Psoas muscle (tissue), 8 donors: ENCODE results near the gene OR13C4. TPM values are rescaled to one million over a fixed set of nuclear protein-coding genes. Genes with fewer than 3 reads are reported as not detected.
"Not testable (repeated sequence)": the region's sequence is repeated elsewhere in the genome, so short reads cannot be mapped to it uniquely, and the experiment has no call there.

Experiments
- ATAC-seq, 4 donors: fragments of 200-7000 bp; cut with Tn5 transposase; one replicate each; pipeline ENCODE4 v1.9.1; 2020; ENCODE audit warnings: moderate library complexity in 3 of 4, mild to moderate bottlenecking in 2 of 4
- DNase-seq, 2 donors: peaks; one replicate each; pipeline ENCODE4 v3.0.0-alpha.2; 2020
- H3K27ac ChIP-seq: fragments of 200-600 bp; one replicate; pipeline ENCODE4 v1.8.0; 2022
- H3K27me3 ChIP-seq, 3 donors: fragments of 200-600 bp in 1 of 3; one replicate each; pipeline versions ENCODE4 v1.6.1 to v1.8.0; 2013 to 2022; ENCODE audit warnings: low read length in 2 of 3, mild to moderate bottlenecking in 2 of 3, moderate library complexity in 1 of 3; ENCODE audit not compliant: insufficient read depth in 3 of 3
- H3K36me3 ChIP-seq, 2 donors: fragments of 200-600 bp in 1 of 2; one replicate each; pipeline versions ENCODE4 v1.6.1 to v1.8.0; 2013 to 2022; ENCODE audit warnings: low read depth in 1 of 2, mild to moderate bottlenecking in 1 of 2, moderate library complexity in 1 of 2; ENCODE audit not compliant: insufficient read depth in 1 of 2
- H3K4me1 ChIP-seq: fragments of 200-600 bp; one replicate; pipeline ENCODE4 v1.8.0; 2022
- H3K4me3 ChIP-seq: fragments of 200-600 bp; one replicate; pipeline ENCODE4 v1.8.0; 2022; ENCODE audit warnings: mild to moderate bottlenecking
- H3K9me3 ChIP-seq: fragments of 200-600 bp; one replicate; pipeline ENCODE4 v1.8.0; 2022
- CTCF ChIP-seq: fragments of 200-600 bp; IDR thresholded peaks from one replicate; pipeline ENCODE4 v1.8.0; 2022; ENCODE audit warnings: antibody characterized with exemption
- WGBS, 3 donors: extraction: QIAGEN DNeasy Blood & Tissue Kit; methylation state at CpG; one replicate each; pipeline versions ENCODE4 v1.1.6 to v1.1.7; 2013; 5-methylcytosine and 5-hydroxymethylcytosine counted together
- intact Hi-C, 2 donors: fragments of 100-400 bp; cut with DNase I; formaldehyde crosslinking; loops; one replicate each; pipeline versions ENCODE4 v1.11.0 to v1.14.2; 2022
- polyA plus RNA-seq, 3 donors: library from polyadenylated mRNA; stranded (reverse); fragments of 200-250 nt; gene quantifications; one replicate each; pipeline ENCODE4 v1.2.3, GENCODE V29; 2013
- total RNA-seq, 4 donors: library from RNA; stranded (reverse); fragmentation: NEBNext Ultra II Directional in 2 of 4; extraction: Animal tissue kit (Norgen Biotek cat#: 25700) in 2 of 4; gene quantifications; one replicate each; pipeline versions ENCODE4 v1.2.1 to v1.2.4, GENCODE V29; 2021 to 2023
- donor health status: healthy with polysubstance abuse.
- donor health status: DM: no; HTN: no; CAD: no; lungs with moderate emphysema.
- donor health status: Bipolar disorder and iron deficiency.
- donor health status: healthy.
- donor health status: DM: yes; HTN: yes; CAD: no.
- donor health status: DM: no; HTN: no; CAD: no.
- donor health status: DM: no; HTN: no; CAD: no.
- donor health status: DM: yes; HTN: yes; CAD: no.

The OR13C4 gene
- total and polyA plus RNA-seq, 7 donors = not detected

GRCh38 chr9:104536756-104537155 is 9.7 kb upstream of the OR13C4 start, which contains the start of gene OR13C3:
TSS of gene OR13C3 (minus strand) at chr9:104536856. CDS start at chr9:104536723, 133 bp downstream.
- intact Hi-C loops = no loop called here
- WGBS, 3 donors = 88 to 94% (median 90%) methylated on average over 5 of the region's 5 CpGs
- Histone ChIP-seq H3K4me1 (no peaks in the 10 kb centered on the region), H3K36me3 (no peaks in the 10 kb centered on the region), H3K4me3 (no peak within 1 kb of the TSS), H3K27ac (no peak within 1 kb of the TSS), H3K27me3 (no peaks in the 10 kb centered on the region), H3K9me3 (no peaks in the 10 kb centered on the region)
- ATAC-seq (no peak), DNase-seq (no peak)
- no peak for TF ChIP-seq CTCF

- H3K4me3 ChIP-seq, H3K27ac ChIP-seq, H3K36me3 ChIP-seq, H3K4me1 ChIP-seq, intact Hi-C loops, H3K9me3 ChIP-seq, DNase-seq, H3K27me3 ChIP-seq, ATAC-seq: not testable (repeated sequence)
- WGBS, 3 donors = 82 to 85% (median 84%) methylated on average over 10 of the region's 10 CpGs
These were observed 6.8 kb downstream of the OR13C4 start for GRCh38 chr9:104520241-104520640.

GRCh38 chr9:104514901-104515300 is 12.1 kb downstream of the OR13C4 start:
- WGBS, 3 donors = 73 to 77% (median 76%) methylated on average over 5 of the region's 5 CpGs
- no peak overlapping the region for H3K27ac ChIP-seq
- intact Hi-C loops = no loop called here
- H3K27me3 ChIP-seq = no peaks in the 10 kb centered on the region
- TF ChIP-seq CTCF = no peak
- no peak overlapping the region for H3K4me3 ChIP-seq
- H3K4me1 ChIP-seq = no peaks in the 10 kb centered on the region
- no peaks in the 10 kb centered on the region for H3K9me3 ChIP-seq
- no peaks in the 10 kb centered on the region for H3K36me3 ChIP-seq
- DNase-seq (no peak), ATAC-seq (no peak)

- ATAC-seq (no peak), DNase-seq (no peak)
- Histone ChIP-seq H3K36me3 (no peaks in the 10 kb centered on the region), H3K9me3 (no peaks in the 10 kb centered on the region), H3K27ac (no peak overlapping the region), H3K4me3 (no peak overlapping the region), H3K4me1 (no peaks in the 10 kb centered on the region), H3K27me3 (no peaks in the 10 kb centered on the region)
- intact Hi-C loops = no loop called here
- TF ChIP-seq CTCF = no peak
These were observed 20.4 kb downstream of the OR13C4 start for GRCh38 chr9:104506565-104506964.

- intact Hi-C loops = no loop called here
- DNase-seq (no peak), ATAC-seq (no peak)
- WGBS, 3 donors = 88 to 93% (median 89%) methylated on average over 5 of the region's 5 CpGs
- H3K4me3 ChIP-seq = no peak within 1 kb of the TSS
- no peak for TF ChIP-seq CTCF
- H3K36me3 ChIP-seq = no peaks in the 10 kb centered on the region
- no peaks in the 10 kb centered on the region for H3K9me3 ChIP-seq
- H3K27me3 ChIP-seq = no peaks in the 10 kb centered on the region
- H3K27ac ChIP-seq = no peak within 1 kb of the TSS
- no peaks in the 10 kb centered on the region for H3K4me1 ChIP-seq
These were observed 23.0 kb downstream of the OR13C4 start, which contains the start of gene OR13F1 for GRCh38 chr9:104503963-104504362. TSS of gene OR13F1 (plus strand) at chr9:104504263. CDS start at chr9:104504263, 0 bp downstream.
